Vagina (tissue), 2 donors: ENCODE data around the gene HACD1. TPM values are rescaled to one million over a fixed set of nuclear protein-coding genes. Genes with fewer than 3 reads are reported as not detected.

Experiments
- DNase-seq, 2 donors: peaks; one replicate each; pipeline ENCODE4 v3.0.0-alpha.2; 2017; ENCODE audit errors: extremely low spot score in 2 of 2
- H3K27ac ChIP-seq: fragments of 200-600 bp; sonication (generic); one replicate; pipeline ENCODE4 v1.5.1; 2019
- H3K27me3 ChIP-seq: fragments of 200-600 bp; sonication (generic); one replicate; pipeline ENCODE4 v1.5.1; 2019
- H3K36me3 ChIP-seq, 2 donors: fragments of 200-600 bp; sonication (generic); one replicate each; pipeline ENCODE4 v1.5.1; 2017 to 2019
- H3K4me1 ChIP-seq: fragments of 200-600 bp; sonication (generic); one replicate; pipeline ENCODE4 v1.5.1; 2019
- H3K4me3 ChIP-seq, 2 donors: fragments of 200-600 bp; sonication (generic); 1 replicate in 1 of 2; 2 replicates in 1 of 2; pipeline ENCODE4 v1.5.1; 2016 to 2019
- H3K9me3 ChIP-seq: fragments of 200-600 bp; sonication (generic); one replicate; pipeline ENCODE4 v1.5.1; 2019
- CTCF ChIP-seq, 3 experiments: fragments of 450-650 bp in 2 of 3; fragments of 200-600 bp in 1 of 3; sonication (generic) in 1 of 3; IDR thresholded peaks; one replicate each; pipeline ENCODE4 v1.5.1; 2017 to 2019; ENCODE audit warnings: antibody characterized with exemption in 3 of 3, mild to moderate bottlenecking in 2 of 3, moderate library complexity in 2 of 3
- POLR2A ChIP-seq, 2 donors: fragments of 450-650 bp; IDR thresholded peaks; one replicate each; pipeline ENCODE4 v1.6.1; 2017; ENCODE audit warnings: antibody characterized with exemption in 2 of 2, mild to moderate bottlenecking in 2 of 2, moderate library complexity in 2 of 2
- POLR2AphosphoS5 ChIP-seq, 2 donors: sonication (generic); formaldehyde crosslinking; IDR thresholded peaks; one replicate each; pipeline ENCODE4 v1.9.0; 2017; ENCODE audit warnings: antibody characterized with exemption in 2 of 2, mild to moderate bottlenecking in 2 of 2, low read depth in 1 of 2; ENCODE audit not compliant: insufficient read depth in 1 of 2
- intact Hi-C: fragments of 100-400 bp; cut with DNase I; formaldehyde crosslinking; loops from one replicate; pipeline ENCODE4 v1.15.1; 2023
- total RNA-seq: library from RNA; depleted of rRNA; stranded (reverse); fragments of >200 nt; gene quantifications from one replicate; pipeline ENCODE4 v1.2.3, GENCODE V29; 2016

The HACD1 gene
- total RNA-seq, 1 donor from 2014 or later, result 6.4 TPM

DNA sequence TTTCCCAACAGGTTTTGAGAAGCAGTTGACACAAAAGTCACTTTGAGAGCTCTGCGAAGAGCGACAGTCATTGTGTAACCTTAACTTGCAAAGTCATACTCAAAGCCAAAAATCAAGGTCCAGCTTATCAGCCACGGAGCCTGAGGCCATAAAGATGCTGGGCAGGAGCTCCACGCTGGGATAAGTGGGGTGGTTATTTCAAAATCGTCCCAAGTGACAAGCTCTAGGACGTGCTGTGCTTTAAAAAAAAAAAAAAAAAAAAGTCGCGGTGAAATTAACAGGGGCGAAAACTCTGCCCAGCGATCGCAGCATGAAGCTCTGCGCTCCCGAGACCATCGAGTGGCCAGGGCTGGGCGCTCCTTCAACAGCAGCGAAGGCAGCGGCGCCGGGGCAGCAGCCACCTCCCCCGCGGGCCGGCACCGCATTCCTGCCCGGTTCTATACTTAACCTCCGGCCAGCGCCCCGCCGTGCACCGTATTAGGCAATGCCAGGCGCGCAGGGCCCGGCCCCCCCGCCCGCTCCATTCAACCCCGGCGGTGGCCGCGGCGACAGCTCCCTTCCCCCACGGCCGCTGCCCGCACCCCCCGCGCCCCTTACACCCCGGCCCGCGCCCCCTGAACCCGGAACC lies 657 bp downstream of the HACD1 start:
- DNase-seq, result no peak
- Histone ChIP-seq H3K9me3 (no peaks in the 10 kb centered on the region), H3K36me3 (no peaks in the 10 kb centered on the region), H3K4me3 (peak overlapping the region; percentile 75 to 97), H3K4me1 (peaks cover 11% of the 10 kb centered on the region), H3K27me3 (no peaks in the 10 kb centered on the region), H3K27ac (peak overlapping the region; percentile 80)
- TF ChIP-seq CTCF (IDR thresholded peaks at IDR 0.05) (no peak), POLR2AphosphoS5 (IDR thresholded peaks at IDR 0.05; ENCODE audit: insufficient read depth in 1 of 2, low read depth in 1 of 2) (no peak), POLR2A (IDR thresholded peaks at IDR 0.05) (no peak)
- intact Hi-C loops, result no loop called here

DNA sequence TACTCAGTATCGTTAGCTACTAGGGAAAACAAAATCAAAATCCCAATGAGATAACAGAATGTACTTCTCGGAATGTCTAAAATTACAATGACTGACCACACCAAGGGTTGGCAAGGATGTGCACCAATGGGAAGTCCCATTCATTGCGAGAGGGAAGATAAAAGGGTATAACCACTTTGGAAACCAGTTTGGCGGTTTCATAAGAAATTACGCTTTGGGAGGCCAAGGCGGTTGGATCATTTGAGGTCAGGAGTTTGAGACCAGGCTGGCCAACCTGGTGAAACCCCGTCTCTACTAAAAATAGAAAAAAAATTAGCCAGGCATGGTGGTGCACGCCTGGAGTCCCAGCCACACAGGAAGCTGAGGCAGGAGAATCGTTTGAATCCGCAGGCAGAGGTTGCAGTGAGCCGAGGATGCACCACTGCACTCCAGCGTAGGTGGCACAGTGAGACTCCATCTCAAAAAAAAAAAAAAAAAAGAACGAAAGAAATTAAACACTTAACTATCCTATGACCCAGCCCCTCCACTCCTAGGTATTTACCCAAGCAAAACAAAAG lies 7.6 kb downstream of the HACD1 start:
- no peak overlapping the region for H3K27ac ChIP-seq

GRCh38 chr10:17607603-17608332 lies 9.4 kb downstream of the HACD1 start:
- Histone ChIP-seq H3K4me1 (no peaks in the 10 kb centered on the region), H3K4me3 (no peak overlapping the region), H3K27ac (no peak overlapping the region), H3K27me3 (no peaks in the 10 kb centered on the region), H3K36me3 (no peaks in the 10 kb centered on the region), H3K9me3 (no peaks in the 10 kb centered on the region)
- DNase-seq, result no peak
- TF ChIP-seq CTCF (IDR thresholded peaks at IDR 0.05) (peak; percentile 54 to 87 (median 84)), POLR2A (IDR thresholded peaks at IDR 0.05) (no peak), POLR2AphosphoS5 (IDR thresholded peaks at IDR 0.05; ENCODE audit: insufficient read depth in 1 of 2, low read depth in 1 of 2) (peak in 1 of 2 donors; percentile 35)
- intact Hi-C loops, result loop anchor here (5.0 kb wide), 1 partner anchor 135 kb away; no protein-coding TSS in a partner anchor

More for the DNA sequence above, 7.6 kb downstream of the HACD1 start:
- Histone ChIP-seq H3K36me3 (no peaks in the 10 kb centered on the region), H3K4me1 (no peaks in the 10 kb centered on the region), H3K4me3 (no peak overlapping the region), H3K9me3 (no peaks in the 10 kb centered on the region), H3K27me3 (no peaks in the 10 kb centered on the region)
- TF ChIP-seq POLR2A (IDR thresholded peaks at IDR 0.05) (no peak), POLR2AphosphoS5 (IDR thresholded peaks at IDR 0.05; ENCODE audit: insufficient read depth in 1 of 2, low read depth in 1 of 2) (no peak), CTCF (IDR thresholded peaks at IDR 0.05) (no peak)
- no peak for DNase-seq
- intact Hi-C loops, result loop anchor here (5.0 kb wide), 1 partner anchor 133 kb away; no protein-coding TSS in a partner anchor

DNA sequence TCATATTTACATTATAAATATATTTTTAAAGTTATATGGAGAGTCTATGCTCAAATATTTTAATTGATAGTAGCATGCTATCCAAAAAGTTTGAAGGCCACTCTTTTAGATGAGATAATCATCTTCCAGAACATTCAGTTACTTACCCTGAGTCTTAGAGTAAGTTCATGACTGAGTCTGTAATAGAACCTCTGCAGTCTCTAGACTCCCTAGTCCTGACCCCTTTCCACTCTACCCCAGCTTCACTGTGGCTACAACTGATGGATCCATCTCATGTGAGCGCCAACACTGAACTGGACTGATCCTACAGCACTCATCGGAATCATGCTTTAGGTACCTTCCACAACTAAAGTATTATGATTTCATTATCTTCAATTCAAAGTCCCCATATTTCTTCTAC lies 10.1 kb downstream of the HACD1 start:
- Histone ChIP-seq H3K4me3 (no peak overlapping the region), H3K27me3 (no peaks in the 10 kb centered on the region), H3K36me3 (no peaks in the 10 kb centered on the region), H3K4me1 (no peaks in the 10 kb centered on the region), H3K9me3 (no peaks in the 10 kb centered on the region), H3K27ac (no peak overlapping the region)
- TF ChIP-seq POLR2AphosphoS5 (IDR thresholded peaks at IDR 0.05; ENCODE audit: insufficient read depth in 1 of 2, low read depth in 1 of 2), result no peak
- no peak for TF ChIP-seq CTCF (IDR thresholded peaks at IDR 0.05)
- no peak for TF ChIP-seq POLR2A (IDR thresholded peaks at IDR 0.05)
- DNase-seq, result no peak
- intact Hi-C loops, result loop anchor here (5.0 kb wide), 1 partner anchor 135 kb away; no protein-coding TSS in a partner anchor
